GM12891 (cell line): Measurements from ENCODE around the gene TMOD1.

ENCODE experiments used
- POLR2A ChIP-seq: IDR thresholded peaks from 2 replicates; pipeline ENCODE4 v1.6.1; 2011; ENCODE audit warnings: low read depth, low read length, control low read depth
- POLR2AphosphoS5 ChIP-seq: IDR thresholded peaks from 2 replicates; pipeline ENCODE4 v1.6.1; 2011; ENCODE audit warnings: low read depth, low read length, control low read depth
- POU2F2 ChIP-seq: IDR thresholded peaks from 2 replicates; pipeline ENCODE4 v1.6.1; 2011; ENCODE audit warnings: low read depth, mild to moderate bottlenecking, control low read depth, low read length, moderate library complexity
- SPI1 ChIP-seq: IDR thresholded peaks from 2 replicates; pipeline ENCODE4 v1.6.1; 2011; ENCODE audit warnings: low read depth, low read length, control low read depth
- TAF1 ChIP-seq: IDR thresholded peaks from 2 replicates; pipeline ENCODE4 v1.6.1; 2011; ENCODE audit warnings: low read depth, low read length, control low read depth

DNA sequence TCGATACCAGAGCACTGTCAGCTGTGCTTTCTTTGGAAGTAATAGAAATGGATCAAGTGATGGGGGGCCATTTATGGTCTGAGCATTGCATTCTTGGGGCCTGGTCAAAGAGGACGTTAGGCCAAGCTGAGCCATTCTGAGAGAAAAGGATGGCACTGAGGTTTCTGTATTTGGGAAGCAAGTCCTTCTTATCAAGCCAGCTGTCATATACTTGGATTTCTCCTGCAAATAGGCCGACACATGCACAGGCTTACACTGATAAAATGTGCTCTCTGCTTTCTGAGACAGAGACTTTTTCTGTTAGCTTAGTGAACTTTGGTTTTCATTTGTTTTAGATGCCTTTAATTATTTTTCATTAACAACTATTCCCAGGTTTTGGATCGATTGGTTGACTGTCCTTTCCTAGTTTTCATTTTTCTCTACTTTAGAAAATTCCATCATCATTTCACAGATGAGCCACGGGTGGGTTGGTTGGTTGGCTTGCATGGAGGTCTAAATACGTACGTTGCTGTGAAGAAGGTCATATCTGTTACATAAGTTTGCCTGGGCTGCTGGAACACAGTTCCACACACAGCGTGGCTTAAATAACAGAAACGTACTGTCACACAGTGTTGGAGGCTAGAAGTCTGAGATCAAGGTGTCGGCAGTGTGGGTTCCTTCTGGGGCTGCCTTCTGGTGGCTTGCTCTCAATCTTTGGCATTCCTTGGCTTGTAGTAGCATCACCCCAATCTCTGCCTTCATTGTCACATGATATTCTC, 20.3 kb downstream of the TMOD1 start:
- TF ChIP-seq POLR2AphosphoS5 (no peak), POLR2A (no peak), TAF1 (no peak), POU2F2 (no peak), SPI1 (no peak)
